Esophagus muscularis mucosa (tissue), 3 donors: ENCODE results near the gene ARHGAP8.

Experiments
- CTCF ChIP-seq, 3 experiments: fragments of 200-600 bp in 2 of 3; fragments of 450-650 bp in 1 of 3; sonication (generic) in 2 of 3; IDR thresholded peaks; one replicate each; pipeline ENCODE4 v1.5.1; 2017 to 2019; ENCODE audit warnings: antibody characterized with exemption in 3 of 3, mild to moderate bottlenecking in 2 of 3, moderate library complexity in 1 of 3
- POLR2A ChIP-seq: fragments of 450-650 bp; IDR thresholded peaks from one replicate; pipeline ENCODE4 v1.6.1; 2017; ENCODE audit warnings: antibody characterized with exemption, moderate library complexity, mild to moderate bottlenecking, low read depth
- POLR2AphosphoS5 ChIP-seq, 2 donors: sonication (generic); formaldehyde crosslinking; IDR thresholded peaks; one replicate each; pipeline ENCODE4 v1.6.1; 2017; ENCODE audit warnings: antibody characterized with exemption in 2 of 2

GRCh38 chr22:44734801-44735517, 17.4 kb upstream of the ARHGAP8 start:
- TF ChIP-seq CTCF (IDR thresholded peaks at IDR 0.05) (no peak), POLR2AphosphoS5 (IDR thresholded peaks at IDR 0.05) (no peak), POLR2A (no peak)
